Measurements from ENCODE around the gene SGMS2. TPM values are rescaled to one million over a fixed set of nuclear protein-coding genes. Genes with fewer than 3 reads are reported as not detected.

SGMS2 gene
- total and polyA plus RNA-seq, 2 of the 13 experiments (the other 11 are each of a cell fraction or from before 2014, with no cell fraction given), result 1.2 to 1.7 TPM

DNA sequence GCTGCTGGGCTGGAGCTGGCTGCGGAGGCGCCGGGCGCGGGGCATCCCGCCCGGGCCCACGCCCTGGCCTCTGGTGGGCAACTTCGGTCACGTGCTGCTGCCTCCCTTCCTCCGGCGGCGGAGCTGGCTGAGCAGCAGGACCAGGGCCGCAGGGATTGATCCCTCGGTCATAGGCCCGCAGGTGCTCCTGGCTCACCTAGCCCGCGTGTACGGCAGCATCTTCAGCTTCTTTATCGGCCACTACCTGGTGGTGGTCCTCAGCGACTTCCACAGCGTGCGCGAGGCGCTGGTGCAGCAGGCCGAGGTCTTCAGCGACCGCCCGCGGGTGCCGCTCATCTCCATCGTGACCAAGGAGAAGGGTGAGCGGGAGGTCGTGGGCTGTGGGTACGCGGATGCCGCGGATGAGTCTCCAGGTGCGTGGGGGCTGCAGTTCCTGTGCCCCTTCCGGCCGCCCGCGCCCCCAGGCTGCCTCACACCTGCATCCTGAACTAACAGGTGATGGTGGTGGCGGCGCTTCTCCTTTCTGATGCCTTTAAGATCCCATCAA lies 107.1 kb downstream of the SGMS2 start:
- ChIA-PET POLR2A (interaction anchor here (1.0 kb wide), 1 partner anchor 108 kb away, joined by 3 read pairs; no protein-coding TSS in a partner anchor), CTCF (ENCODE audit: low intra/inter-chr PET ratio, low total read pairs) (no interaction called here)
- peak overlapping the region; percentile 58; the same call in 1 of the 2 replicates for H3K9ac ChIP-seq (ENCODE audit: insufficient read depth, low read depth, low read length)
- H3K79me2 ChIP-seq (ENCODE audit: insufficient read depth, low read length), result no peaks in the 10 kb centered on the region
- ATAC-seq (no peak), FAIRE-seq (no peak), DNase-seq (ENCODE audit: low spot score) (no peak)
- no peaks in the 10 kb centered on the region for H3K36me3 ChIP-seq (replicated peaks in 1 of 2; ENCODE audit: control insufficient read depth in 1 of 2, insufficient read depth in 2 of 2, low read length in 2 of 2)
- H2AFZ ChIP-seq (ENCODE audit: low read length), result no peak overlapping the region
- no peaks in the 10 kb centered on the region for H4K20me1 ChIP-seq (ENCODE audit: insufficient read depth, low read length)
- in situ Hi-C loops (cut with HindIII; ENCODE audit: extremely low pct_ligation_motif_present, low pct_unique_long_range_greater_than_20kb), result no loop called here
- no peaks in the 10 kb centered on the region; a peak in 2 of 5 replicates for H3K27me3 ChIP-seq (ENCODE audit: control insufficient read depth in 1 of 2, insufficient read depth in 2 of 2, low read length in 2 of 2)
- H3K27ac ChIP-seq (ENCODE audit: extremely low read length, insufficient read depth, low read length), result no peak overlapping the region
- peaks cover 22% of the 10 kb centered on the region for H3K4me1 ChIP-seq (ENCODE audit: insufficient read depth, low read length)
- no TSS peak for BruUV-seq (replicated peaks)
- peak overlapping the region; percentile 57 to 82 (median 63) for H3K4me3 ChIP-seq (replicated peaks in 1 of 3; ENCODE audit: insufficient read depth in 1 of 3, low read depth in 2 of 3, low read length in 3 of 3)
- H3K9me3 ChIP-seq (ENCODE audit: low read length), result no peaks in the 10 kb centered on the region
- intact Hi-C loops (cut with micrococcal nuclease; ENCODE audit: unreplicated experiment), result loop anchor here (2.0 kb wide), 1 partner anchor 57 kb away; the partner anchor contains the start of gene HADH
- H3K4me2 ChIP-seq (ENCODE audit: low read depth, low read length), result peak overlapping the region; percentile 98
- WGBS (ENCODE audit: low lambda C conversion rate), result 76% methylated on average over 19 of the region's 45 CpGs
- TF ChIP-seq ZNF773 (CRISPR knock-in tag; IDR thresholded peaks at IDR 0.05; ENCODE audit: borderline replicate concordance) (no peak), TOPORS (CRISPR knock-in tag; IDR thresholded peaks at IDR 0.05) (0 out of 2 replicates have a peak, but pooled peaks have one; percentile 35), RXRB (CRISPR knock-in tag; IDR thresholded peaks at IDR 0.05; ENCODE audit: borderline replicate concordance) (no peak), HOXA3 (CRISPR knock-in tag; IDR thresholded peaks at IDR 0.05) (peak; percentile 11; the same call in 1 of the 2 replicates), FOXM1 (CRISPR knock-in tag; IDR thresholded peaks at IDR 0.05) (no peak), BATF2 (CRISPR knock-in tag; IDR thresholded peaks at IDR 0.05) (no peak), NFATC3 (CRISPR knock-in tag; IDR thresholded peaks at IDR 0.05) (no peak), DMTF1 (CRISPR knock-in tag; IDR thresholded peaks at IDR 0.05) (no peak), DRAP1 (CRISPR knock-in tag; IDR thresholded peaks at IDR 0.05) (no peak), SRSF1 (optimal IDR thresholded peaks at IDR 0.05; ENCODE audit: low read depth, low read length) (no peak), MTA1 (CRISPR knock-in tag; IDR thresholded peaks at IDR 0.05; ENCODE audit: borderline replicate concordance) (peak; percentile 5; the same call in 1 of the 2 replicates), CREB1 (IDR thresholded peaks at IDR 0.05) (no peak), CREB1 (CRISPR knock-in tag; IDR thresholded peaks at IDR 0.05) (no peak), ZNF776 (CRISPR knock-in tag; IDR thresholded peaks at IDR 0.05) (0 out of 2 replicates have a peak, but pooled peaks have one; percentile 45), PAF1 (CRISPR knock-in tag; IDR thresholded peaks at IDR 0.05) (no peak), ZNF235 (CRISPR knock-in tag; IDR thresholded peaks at IDR 0.05; ENCODE audit: borderline replicate concordance) (peak; percentile 37; the same call in 1 of the 2 replicates), ZNF230 (CRISPR knock-in tag; IDR thresholded peaks at IDR 0.05) (no peak), SNAPC2 (CRISPR knock-in tag; IDR thresholded peaks at IDR 0.05) (no peak)
- TF ChIP-seq, protein P1, sequence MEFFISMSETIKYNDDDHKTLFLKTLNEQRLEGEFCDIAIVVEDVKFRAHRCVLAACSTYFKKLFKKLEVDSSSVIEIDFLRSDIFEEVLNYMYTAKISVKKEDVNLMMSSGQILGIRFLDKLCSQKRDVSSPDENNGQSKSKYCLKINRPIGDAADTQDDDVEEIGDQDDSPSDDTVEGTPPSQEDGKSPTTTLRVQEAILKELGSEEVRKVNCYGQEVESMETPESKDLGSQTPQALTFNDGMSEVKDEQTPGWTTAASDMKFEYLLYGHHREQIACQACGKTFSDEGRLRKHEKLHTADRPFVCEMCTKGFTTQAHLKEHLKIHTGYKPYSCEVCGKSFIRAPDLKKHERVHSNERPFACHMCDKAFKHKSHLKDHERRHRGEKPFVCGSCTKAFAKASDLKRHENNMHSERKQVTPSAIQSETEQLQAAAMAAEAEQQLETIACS (CRISPR knock-in tag; IDR thresholded peaks at IDR 0.05), result no peak
- TF ChIP-seq, protein P2, sequence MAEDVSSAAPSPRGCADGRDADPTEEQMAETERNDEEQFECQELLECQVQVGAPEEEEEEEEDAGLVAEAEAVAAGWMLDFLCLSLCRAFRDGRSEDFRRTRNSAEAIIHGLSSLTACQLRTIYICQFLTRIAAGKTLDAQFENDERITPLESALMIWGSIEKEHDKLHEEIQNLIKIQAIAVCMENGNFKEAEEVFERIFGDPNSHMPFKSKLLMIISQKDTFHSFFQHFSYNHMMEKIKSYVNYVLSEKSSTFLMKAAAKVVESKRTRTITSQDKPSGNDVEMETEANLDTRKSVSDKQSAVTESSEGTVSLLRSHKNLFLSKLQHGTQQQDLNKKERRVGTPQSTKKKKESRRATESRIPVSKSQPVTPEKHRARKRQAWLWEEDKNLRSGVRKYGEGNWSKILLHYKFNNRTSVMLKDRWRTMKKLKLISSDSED (CRISPR knock-in tag; IDR thresholded peaks at IDR 0.05), result no peak
